GM21381 (cell line): ENCODE measurements around the gene MYL9.

Experiments used
- ATAC-seq: cut with Tn5 transposase; IDR thresholded peaks from one replicate; pipeline ENCODE4 v1.9.1; 2021; ENCODE audit warnings: mild to moderate bottlenecking, moderate library complexity; ENCODE audit not compliant: unreplicated experiment

The MYL9 gene

GRCh38 chr20:36579996-36580545, 38.8 kb downstream of the MYL9 start:
- no peak for ATAC-seq

GRCh38 chr20:36582322-36582721, 41.0 kb downstream of the MYL9 start:
- no peak for ATAC-seq

- ATAC-seq = no peak
These were observed 41.5 kb downstream of the MYL9 start for GRCh38 chr20:36582821-36583220.

GRCh38 chr20:36584018-36584481, 42.7 kb downstream of the MYL9 start:
- no peak for ATAC-seq

GRCh38 chr20:36585410-36586125, 44.2 kb downstream of the MYL9 start:
- ATAC-seq = no peak

GRCh38 chr20:36587388-36588070, 46.2 kb downstream of the MYL9 start:
- no peak for ATAC-seq

- no peak for ATAC-seq
These were observed 50.0 kb downstream of the MYL9 start for GRCh38 chr20:36591281-36591680.

GRCh38 chr20:36591854-36592641, 50.7 kb downstream of the MYL9 start:
- ATAC-seq = no peak

GRCh38 chr20:36593347-36593929, 52.1 kb downstream of the MYL9 start:
- no peak for ATAC-seq

- ATAC-seq = no peak
These were observed 58.6 kb downstream of the MYL9 start for GRCh38 chr20:36599912-36600345.
